Measurements from ENCODE around the gene PTPN6.

GRCh38 chr12:6943722-6944380 lies 7.3 kb upstream of the PTPN6 start, which contains the start of the genes C12orf57 and RNU7-1:
- TF ChIP-seq, protein P1, sequence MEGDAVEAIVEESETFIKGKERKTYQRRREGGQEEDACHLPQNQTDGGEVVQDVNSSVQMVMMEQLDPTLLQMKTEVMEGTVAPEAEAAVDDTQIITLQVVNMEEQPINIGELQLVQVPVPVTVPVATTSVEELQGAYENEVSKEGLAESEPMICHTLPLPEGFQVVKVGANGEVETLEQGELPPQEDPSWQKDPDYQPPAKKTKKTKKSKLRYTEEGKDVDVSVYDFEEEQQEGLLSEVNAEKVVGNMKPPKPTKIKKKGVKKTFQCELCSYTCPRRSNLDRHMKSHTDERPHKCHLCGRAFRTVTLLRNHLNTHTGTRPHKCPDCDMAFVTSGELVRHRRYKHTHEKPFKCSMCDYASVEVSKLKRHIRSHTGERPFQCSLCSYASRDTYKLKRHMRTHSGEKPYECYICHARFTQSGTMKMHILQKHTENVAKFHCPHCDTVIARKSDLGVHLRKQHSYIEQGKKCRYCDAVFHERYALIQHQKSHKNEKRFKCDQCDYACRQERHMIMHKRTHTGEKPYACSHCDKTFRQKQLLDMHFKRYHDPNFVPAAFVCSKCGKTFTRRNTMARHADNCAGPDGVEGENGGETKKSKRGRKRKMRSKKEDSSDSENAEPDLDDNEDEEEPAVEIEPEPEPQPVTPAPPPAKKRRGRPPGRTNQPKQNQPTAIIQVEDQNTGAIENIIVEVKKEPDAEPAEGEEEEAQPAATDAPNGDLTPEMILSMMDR (IDR thresholded peaks at IDR 0.05), result no peak
- no peak for TF ChIP-seq ZFX (IDR thresholded peaks at IDR 0.05; ENCODE audit: borderline replicate concordance)

Measured in 22Rv1 (cell line).